Fibroblast of mammary gland (primary cell): ENCODE data around the gene PRKG1.
A peak's percentile ranks its signal among the peaks of the same experiment; 100 is the strongest.

Source experiments
- DNase-seq: peaks from one replicate; pipeline ENCODE4 v3.0.0-alpha.2; 2010; ENCODE audit warnings: low read depth
- H3K4me3 ChIP-seq: 2 replicates; pipeline ENCODE4 v1.5.1; 2011; ENCODE audit warnings: low read depth, mild to moderate bottlenecking, low read length, moderate library complexity; ENCODE audit not compliant: control insufficient read depth
- TF ChIP-seq, protein P1 (sequence below): conservative IDR thresholded peaks from 2 replicates; pipeline ENCODE4 v1.5.1; 2011; ENCODE audit warnings: low read depth, low read length, inconsistent platforms; ENCODE audit not compliant: control insufficient read depth, insufficient read depth

The PRKG1 gene

GRCh38 chr10:51656503-51656902 is 582.2 kb downstream of the PRKG1 start:
- TF ChIP-seq, protein P1, sequence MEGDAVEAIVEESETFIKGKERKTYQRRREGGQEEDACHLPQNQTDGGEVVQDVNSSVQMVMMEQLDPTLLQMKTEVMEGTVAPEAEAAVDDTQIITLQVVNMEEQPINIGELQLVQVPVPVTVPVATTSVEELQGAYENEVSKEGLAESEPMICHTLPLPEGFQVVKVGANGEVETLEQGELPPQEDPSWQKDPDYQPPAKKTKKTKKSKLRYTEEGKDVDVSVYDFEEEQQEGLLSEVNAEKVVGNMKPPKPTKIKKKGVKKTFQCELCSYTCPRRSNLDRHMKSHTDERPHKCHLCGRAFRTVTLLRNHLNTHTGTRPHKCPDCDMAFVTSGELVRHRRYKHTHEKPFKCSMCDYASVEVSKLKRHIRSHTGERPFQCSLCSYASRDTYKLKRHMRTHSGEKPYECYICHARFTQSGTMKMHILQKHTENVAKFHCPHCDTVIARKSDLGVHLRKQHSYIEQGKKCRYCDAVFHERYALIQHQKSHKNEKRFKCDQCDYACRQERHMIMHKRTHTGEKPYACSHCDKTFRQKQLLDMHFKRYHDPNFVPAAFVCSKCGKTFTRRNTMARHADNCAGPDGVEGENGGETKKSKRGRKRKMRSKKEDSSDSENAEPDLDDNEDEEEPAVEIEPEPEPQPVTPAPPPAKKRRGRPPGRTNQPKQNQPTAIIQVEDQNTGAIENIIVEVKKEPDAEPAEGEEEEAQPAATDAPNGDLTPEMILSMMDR, result no peak
- no peak for DNase-seq
- no peak overlapping the region for H3K4me3 ChIP-seq

GRCh38 chr10:51658000-51658399 is 583.7 kb downstream of the PRKG1 start:
- H3K4me3 ChIP-seq, result no peak overlapping the region
- no peak for DNase-seq
- TF ChIP-seq, protein P1, result no peak

- no peak overlapping the region for H3K4me3 ChIP-seq
- TF ChIP-seq, protein P1, result no peak
- peak; percentile 48 for DNase-seq
Observed at GRCh38 chr10:51659344-51659743, 585.1 kb downstream of the PRKG1 start.

DNA sequence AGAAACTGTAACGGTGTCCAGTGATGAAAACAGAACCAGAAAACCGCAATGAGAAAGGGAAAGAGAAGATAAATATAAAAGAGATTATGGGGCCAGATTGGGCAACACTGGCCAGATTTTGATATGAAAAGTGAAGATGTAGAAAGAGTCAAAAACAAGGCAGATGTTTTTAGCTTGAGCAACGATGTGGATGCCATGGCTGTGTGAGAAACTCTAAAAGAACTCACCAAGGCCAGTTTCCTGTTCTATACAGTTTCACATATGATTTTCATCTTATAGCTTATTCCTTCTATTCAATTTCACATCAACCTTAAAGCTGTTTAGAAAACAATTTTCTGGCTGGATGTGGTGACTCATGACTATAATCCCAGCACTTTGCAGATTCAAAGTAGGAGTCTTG is 588.8 kb downstream of the PRKG1 start:
- DNase-seq, result no peak
- no peak overlapping the region for H3K4me3 ChIP-seq
- TF ChIP-seq, protein P1, result no peak

DNA sequence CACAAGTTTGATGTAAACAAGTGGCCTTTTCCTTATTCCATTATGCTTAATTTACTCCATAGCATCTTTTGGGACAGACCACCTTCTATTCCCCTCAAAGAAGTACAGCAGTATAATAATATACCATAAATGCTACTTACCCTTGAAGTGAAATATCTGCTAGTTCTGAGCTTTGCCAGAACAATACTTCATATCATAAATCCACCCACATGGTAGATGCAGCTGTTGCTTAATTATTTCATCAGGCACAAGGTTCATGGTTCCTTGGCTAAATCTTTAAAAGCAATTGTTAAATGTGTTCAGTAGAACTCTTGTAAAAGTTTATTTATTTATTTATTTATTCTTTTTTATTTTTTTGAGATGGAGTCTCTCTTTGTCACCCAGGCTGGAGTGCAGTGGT is 592.2 kb downstream of the PRKG1 start:
- TF ChIP-seq, protein P1, result no peak
- no peak for DNase-seq
- no peak overlapping the region for H3K4me3 ChIP-seq

GRCh38 chr10:51667678-51668335 is 593.5 kb downstream of the PRKG1 start:
- no peak overlapping the region for H3K4me3 ChIP-seq
- TF ChIP-seq, protein P1, result no peak
- peak; percentile 42 for DNase-seq

GRCh38 chr10:51668336-51668689 is 594.0 kb downstream of the PRKG1 start:
- no peak for DNase-seq
- TF ChIP-seq, protein P1, result no peak
- H3K4me3 ChIP-seq, result no peak overlapping the region
